ENCODE measurements around the gene CASP8AP2.

GRCh38 chr6:89873721-89874120, 44.0 kb downstream of the CASP8AP2 start:
- TF ChIP-seq CTCF (IDR thresholded peaks at IDR 0.05; ENCODE audit: poor library complexity, severe bottlenecking), result no peak
- TF ChIP-seq EZH2 (IDR thresholded peaks at IDR 0.05; ENCODE audit: borderline replicate concordance, insufficient read depth, low read length, poor library complexity, severe bottlenecking), result no peak
- no peak for TF ChIP-seq RAD21 (conservative IDR thresholded peaks at IDR 0.05)
